HFF-Myc (cell line): ENCODE data around the gene APBA1.

Experiments
- DNase-seq: peaks from one replicate; pipeline ENCODE4 v3.0.0-alpha.2; 2011; ENCODE audit warnings: low read depth; ENCODE audit errors: extremely low read depth
- H3K4me3 ChIP-seq: replicated peaks from 2 replicates; pipeline ENCODE4 v1.5.1; 2011; ENCODE audit warnings: low read depth, mild to moderate bottlenecking, control low read depth, low read length
- CTCF ChIP-seq: IDR thresholded peaks from 2 replicates; pipeline ENCODE4 v1.5.1; 2012; ENCODE audit warnings: mild to moderate bottlenecking, low read depth, low read length, control low read depth; ENCODE audit errors: missing control alignments

Gene APBA1

GRCh38 chr9:69496846-69497450 lies 175.2 kb downstream of the APBA1 start:
- no peak overlapping the region for H3K4me3 ChIP-seq
- peak; percentile 0 for DNase-seq
- no peak for TF ChIP-seq CTCF

- no peak for TF ChIP-seq CTCF
- no peak overlapping the region for H3K4me3 ChIP-seq
- DNase-seq, result no peak
These were observed 176.9 kb downstream of the APBA1 start for GRCh38 chr9:69495296-69495695.

GRCh38 chr9:69494763-69495162 lies 177.4 kb downstream of the APBA1 start:
- no peak for TF ChIP-seq CTCF
- no peak overlapping the region for H3K4me3 ChIP-seq
- no peak for DNase-seq

GRCh38 chr9:69494208-69494607 lies 178.0 kb downstream of the APBA1 start:
- no peak for TF ChIP-seq CTCF
- H3K4me3 ChIP-seq, result no peak overlapping the region
- no peak for DNase-seq

GRCh38 chr9:69486498-69486897 lies 185.7 kb downstream of the APBA1 start:
- DNase-seq, result no peak
- no peak for TF ChIP-seq CTCF
- no peak overlapping the region for H3K4me3 ChIP-seq

GRCh38 chr9:69485466-69485865 lies 186.7 kb downstream of the APBA1 start:
- no peak for TF ChIP-seq CTCF
- DNase-seq, result no peak

GRCh38 chr9:69483886-69484422 lies 188.2 kb downstream of the APBA1 start:
- no peak for TF ChIP-seq CTCF
- H3K4me3 ChIP-seq, result no peak overlapping the region
- DNase-seq, result no peak

More at GRCh38 chr9:69485466-69485865, 186.7 kb downstream of the APBA1 start:
- no peak overlapping the region for H3K4me3 ChIP-seq
